Measurements from ENCODE around the gene THAP5. TPM values are rescaled to one million over a fixed set of nuclear protein-coding genes. Genes with fewer than 3 reads are reported as not detected.

THAP5 gene
- total RNA-seq, 1 experiment from 2014 or later: 28.5 TPM

GRCh38 chr7:108590606-108591005 lies 21.1 kb upstream of the THAP5 start:
- Histone ChIP-seq H3K4me2 (no peak overlapping the region), H3K4me3 (no peak overlapping the region), H2AFZ (no peak overlapping the region), H3K79me2 (ENCODE audit: low read depth) (no peaks in the 10 kb centered on the region), H3K9me2 (ENCODE audit: insufficient read depth) (no peaks in the 10 kb centered on the region; the same call in 1 of the 2 replicates), H3K36me3 (ENCODE audit: low read depth) (no peaks in the 10 kb centered on the region), H3K9me3 (ENCODE audit: insufficient read depth, low read depth) (no peaks in the 10 kb centered on the region), H3F3A (ENCODE audit: insufficient read depth, low read depth) (no peaks in the 10 kb centered on the region), H3K27me3 (ENCODE audit: insufficient read depth, low read depth) (no peaks in the 10 kb centered on the region), H3K4me1 (replicated peaks; ENCODE audit: insufficient read depth) (no peaks in the 10 kb centered on the region), H3K27ac (no peak overlapping the region), H4K20me1 (ENCODE audit: insufficient read depth) (no peaks in the 10 kb centered on the region)
- intact Hi-C loops (cut with micrococcal nuclease; ENCODE audit: unreplicated experiment): no loop called here
- ChIA-PET POLR2A (ENCODE audit: unreplicated experiment) (interaction anchor here (0.6 kb wide), 1 partner anchor 21 kb away, joined by 3 read pairs; the partner anchor contains the start of gene DNAJB9), CTCF (no interaction called here)
- no TSS peak for BruUV-seq (replicated peaks)
- TF ChIP-seq CTCF (conservative IDR thresholded peaks at IDR 0.05): no peak
- TF ChIP-seq EZH2 (IDR thresholded peaks at IDR 0.05; ENCODE audit: low read depth): no peak
- no peak for DNase-seq

- no peak overlapping the region for H2AFZ ChIP-seq
- TF ChIP-seq CTCF (conservative IDR thresholded peaks at IDR 0.05) (no peak), EZH2 (IDR thresholded peaks at IDR 0.05; ENCODE audit: low read depth) (no peak)
- H3K9me3 ChIP-seq (ENCODE audit: insufficient read depth, low read depth): no peaks in the 10 kb centered on the region
- no TSS peak for BruUV-seq (replicated peaks)
- no peak overlapping the region for H3K4me2 ChIP-seq
- no peaks in the 10 kb centered on the region for H3K27me3 ChIP-seq (ENCODE audit: insufficient read depth, low read depth)
- no peaks in the 10 kb centered on the region for H3K4me1 ChIP-seq (replicated peaks; ENCODE audit: insufficient read depth)
- no peak for DNase-seq
- no peaks in the 10 kb centered on the region; the same call in 1 of the 2 replicates for H3K9me2 ChIP-seq (ENCODE audit: insufficient read depth)
- H3F3A ChIP-seq (ENCODE audit: insufficient read depth, low read depth): no peaks in the 10 kb centered on the region
- H3K79me2 ChIP-seq (ENCODE audit: low read depth): no peaks in the 10 kb centered on the region
- POLR2A ChIA-PET (ENCODE audit: unreplicated experiment): no interaction called here
- CTCF ChIA-PET: no interaction called here
- no peak overlapping the region for H3K4me3 ChIP-seq
- H4K20me1 ChIP-seq (ENCODE audit: insufficient read depth): no peaks in the 10 kb centered on the region
- no peak overlapping the region for H3K27ac ChIP-seq
- H3K36me3 ChIP-seq (ENCODE audit: low read depth): no peaks in the 10 kb centered on the region
- intact Hi-C loops (cut with micrococcal nuclease; ENCODE audit: unreplicated experiment): no loop called here
Observed at GRCh38 chr7:108589874-108590273, 20.4 kb upstream of the THAP5 start.

- POLR2A ChIA-PET (ENCODE audit: unreplicated experiment): no interaction called here
- Histone ChIP-seq H3K27me3 (ENCODE audit: insufficient read depth, low read depth) (no peaks in the 10 kb centered on the region), H2AFZ (no peak overlapping the region), H3K9me2 (ENCODE audit: insufficient read depth) (no peaks in the 10 kb centered on the region; the same call in 1 of the 2 replicates), H3K4me2 (no peak overlapping the region), H3K4me1 (replicated peaks; ENCODE audit: insufficient read depth) (no peaks in the 10 kb centered on the region; the same call in 1 of the 2 replicates), H3K9me3 (ENCODE audit: insufficient read depth, low read depth) (no peaks in the 10 kb centered on the region), H3K79me2 (ENCODE audit: low read depth) (no peaks in the 10 kb centered on the region), H3F3A (ENCODE audit: insufficient read depth, low read depth) (no peaks in the 10 kb centered on the region), H3K4me3 (no peak overlapping the region), H4K20me1 (ENCODE audit: insufficient read depth) (no peaks in the 10 kb centered on the region), H3K36me3 (ENCODE audit: low read depth) (no peaks in the 10 kb centered on the region), H3K27ac (no peak overlapping the region)
- BruUV-seq (replicated peaks): no TSS peak
- no peak for DNase-seq
- CTCF ChIA-PET: no interaction called here
- intact Hi-C loops (cut with micrococcal nuclease; ENCODE audit: unreplicated experiment): no loop called here
- TF ChIP-seq CTCF (conservative IDR thresholded peaks at IDR 0.05): no peak
- no peak for TF ChIP-seq EZH2 (IDR thresholded peaks at IDR 0.05; ENCODE audit: low read depth)
Observed at GRCh38 chr7:108589199-108589598, 19.7 kb upstream of the THAP5 start.
